Upper lobe of left lung (tissue), 4 donors: ENCODE measurements around the gene CDC25C.

Experiments
- CTCF ChIP-seq, 6 experiments: fragments of 450-650 bp in 4 of 6; fragments of 200-600 bp in 2 of 6; sonication (generic) in 2 of 6; IDR thresholded peaks; one replicate each; pipeline ENCODE4 v1.5.1; 2016 to 2019; ENCODE audit warnings: antibody characterized with exemption in 6 of 6
- EP300 ChIP-seq, 4 donors: sonication (generic); formaldehyde crosslinking; IDR thresholded peaks; one replicate each; pipeline ENCODE4 v1.5.1; 2017; ENCODE audit warnings: antibody characterized with exemption in 4 of 4, control low read depth in 2 of 4
- POLR2A ChIP-seq, 4 donors: fragments of 450-650 bp; IDR thresholded peaks; one replicate each; pipeline ENCODE4 v1.5.1; 2016 to 2017; ENCODE audit warnings: antibody characterized with exemption in 4 of 4, mild to moderate bottlenecking in 2 of 4
- POLR2AphosphoS5 ChIP-seq, 2 donors: sonication (generic); formaldehyde crosslinking; IDR thresholded peaks; one replicate each; pipeline ENCODE4 v1.5.1; 2017; ENCODE audit warnings: antibody characterized with exemption in 2 of 2

- TF ChIP-seq CTCF (IDR thresholded peaks at IDR 0.05) (no peak), EP300 (IDR thresholded peaks at IDR 0.05) (no peak), POLR2A (IDR thresholded peaks at IDR 0.05) (peak in 1 of 4 donors; percentile 10), POLR2AphosphoS5 (IDR thresholded peaks at IDR 0.05) (no peak)
Observed at GRCh38 chr5:138353560-138354080, 22.0 kb upstream of the CDC25C start.
